KOPT-K1 (cell line): ENCODE results near the gene RAF1.
A peak's percentile ranks its signal among the peaks of the same experiment; 100 is the strongest.
"Not testable (repeated sequence)": the region's sequence is repeated elsewhere in the genome, so short reads cannot be mapped to it uniquely, and the experiment has no call there.

Experiments used
- H3K27ac ChIP-seq: fragments of 200-600 bp; sonication (generic); 2 replicates; pipeline ENCODE4 v1.5.1; 2016; ENCODE audit warnings: antibody characterized with exemption, mild to moderate bottlenecking, low read depth, low read length; ENCODE audit not compliant: poor library complexity, severe bottlenecking
- H3K36me3 ChIP-seq: fragments of 200-600 bp; sonication (generic); 2 replicates; pipeline ENCODE4 v1.5.1; 2017; ENCODE audit warnings: antibody characterized with exemption, mild to moderate bottlenecking, low read length, moderate library complexity; ENCODE audit not compliant: insufficient read depth
- H3K9me3 ChIP-seq: fragments of 200-600 bp; sonication (generic); 2 replicates; pipeline ENCODE4 v1.5.1; 2017; ENCODE audit warnings: antibody characterized with exemption, low read length, mild to moderate bottlenecking; ENCODE audit not compliant: insufficient read depth, poor library complexity, severe bottlenecking

RAF1 gene

GRCh38 chr3:12689997-12690711, 26.2 kb upstream of the RAF1 start:
- Histone ChIP-seq H3K27ac (no peak overlapping the region), H3K9me3 (no peaks in the 10 kb centered on the region), H3K36me3 (no peaks in the 10 kb centered on the region)

- no peaks in the 10 kb centered on the region for H3K9me3 ChIP-seq
- H3K27ac ChIP-seq, result no peak overlapping the region
- no peaks in the 10 kb centered on the region for H3K36me3 ChIP-seq
These were observed 24.0 kb upstream of the RAF1 start for GRCh38 chr3:12687948-12688347.

GRCh38 chr3:12686096-12686495, 22.2 kb upstream of the RAF1 start:
- Histone ChIP-seq H3K36me3 (no peaks in the 10 kb centered on the region), H3K27ac (no peak overlapping the region), H3K9me3 (no peaks in the 10 kb centered on the region)

- no peak overlapping the region for H3K27ac ChIP-seq
- H3K36me3 ChIP-seq, result no peaks in the 10 kb centered on the region
- H3K9me3 ChIP-seq, result no peaks in the 10 kb centered on the region
These were observed 18.1 kb upstream of the RAF1 start for GRCh38 chr3:12681943-12682390.

- Histone ChIP-seq H3K27ac (no peak overlapping the region), H3K36me3 (no peaks in the 10 kb centered on the region), H3K9me3 (no peaks in the 10 kb centered on the region)
These were observed 17.4 kb upstream of the RAF1 start for GRCh38 chr3:12681089-12681942.

GRCh38 chr3:12679468-12679867, 15.6 kb upstream of the RAF1 start:
- H3K27ac ChIP-seq, result no peak overlapping the region
- H3K36me3 ChIP-seq, result no peaks in the 10 kb centered on the region
- no peaks in the 10 kb centered on the region for H3K9me3 ChIP-seq

GRCh38 chr3:12677616-12678015, 13.7 kb upstream of the RAF1 start:
- Histone ChIP-seq H3K9me3 (no peaks in the 10 kb centered on the region), H3K36me3 (no peaks in the 10 kb centered on the region), H3K27ac (no peak overlapping the region)

- no peaks in the 10 kb centered on the region for H3K36me3 ChIP-seq
- H3K27ac ChIP-seq, result no peak overlapping the region
- no peaks in the 10 kb centered on the region for H3K9me3 ChIP-seq
These were observed 11.3 kb upstream of the RAF1 start for GRCh38 chr3:12675115-12675810.

- H3K27ac ChIP-seq, H3K9me3 ChIP-seq, H3K36me3 ChIP-seq: not testable (repeated sequence)
These were observed 10.2 kb upstream of the RAF1 start for GRCh38 chr3:12673956-12674736.

GRCh38 chr3:12671120-12671450, 7.2 kb upstream of the RAF1 start:
- Histone ChIP-seq H3K9me3 (no peaks in the 10 kb centered on the region), H3K27ac (no peak overlapping the region), H3K36me3 (no peaks in the 10 kb centered on the region)

GRCh38 chr3:12670365-12671119, 6.6 kb upstream of the RAF1 start:
- Histone ChIP-seq H3K9me3 (no peaks in the 10 kb centered on the region), H3K36me3 (no peaks in the 10 kb centered on the region), H3K27ac (no peak overlapping the region)

GRCh38 chr3:12663401-12663935, 449 bp downstream of the RAF1 start:
- peak overlapping the region; percentile 97 for H3K27ac ChIP-seq
- no peaks in the 10 kb centered on the region for H3K9me3 ChIP-seq
- H3K36me3 ChIP-seq, result no peaks in the 10 kb centered on the region

GRCh38 chr3:12662593-12663400, 1.1 kb downstream of the RAF1 start:
- Histone ChIP-seq H3K36me3 (no peaks in the 10 kb centered on the region), H3K27ac (peak overlapping the region; percentile 97), H3K9me3 (no peaks in the 10 kb centered on the region)
